Upper lobe of left lung (tissue), 4 donors: ENCODE measurements around the gene ARPC5.

Experiments used
- EP300 ChIP-seq, 4 donors: sonication (generic); formaldehyde crosslinking; IDR thresholded peaks; one replicate each; pipeline ENCODE4 v1.5.1; 2017; ENCODE audit warnings: antibody characterized with exemption in 4 of 4, control low read depth in 2 of 4
- POLR2A ChIP-seq, 4 donors: fragments of 450-650 bp; IDR thresholded peaks; one replicate each; pipeline ENCODE4 v1.5.1; 2016 to 2017; ENCODE audit warnings: antibody characterized with exemption in 4 of 4, mild to moderate bottlenecking in 2 of 4
- POLR2AphosphoS5 ChIP-seq, 2 donors: sonication (generic); formaldehyde crosslinking; IDR thresholded peaks; one replicate each; pipeline ENCODE4 v1.5.1; 2017; ENCODE audit warnings: antibody characterized with exemption in 2 of 2
- TF ChIP-seq, protein P1 (sequence below), 6 experiments: fragments of 450-650 bp in 4 of 6; fragments of 200-600 bp in 2 of 6; sonication (generic) in 2 of 6; IDR thresholded peaks; one replicate each; pipeline ENCODE4 v1.5.1; 2016 to 2019; ENCODE audit warnings: antibody characterized with exemption in 6 of 6

DNA sequence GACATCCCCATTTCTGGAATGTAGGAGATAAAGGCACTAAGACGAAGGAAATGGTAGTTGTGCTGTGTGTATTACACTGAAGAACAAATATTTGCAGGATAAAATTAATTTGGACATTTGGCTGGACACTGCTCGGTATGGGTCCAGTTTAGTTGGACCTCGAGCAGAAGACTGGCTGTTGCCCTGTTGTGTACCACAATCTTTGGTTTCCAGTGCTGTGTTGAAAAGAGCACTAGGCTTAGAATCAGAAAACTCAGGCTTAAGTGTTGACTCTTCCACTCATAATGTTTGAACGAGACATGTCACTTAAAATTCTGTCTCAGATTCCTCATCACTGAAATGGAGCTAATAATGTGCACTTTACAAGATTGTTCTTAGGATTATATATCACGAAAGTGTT is 1.2 kb upstream of the ARPC5 start:
- TF ChIP-seq EP300 (IDR thresholded peaks at IDR 0.05) (no peak), POLR2AphosphoS5 (IDR thresholded peaks at IDR 0.05) (no peak), POLR2A (IDR thresholded peaks at IDR 0.05) (no peak)
- TF ChIP-seq, protein P1, sequence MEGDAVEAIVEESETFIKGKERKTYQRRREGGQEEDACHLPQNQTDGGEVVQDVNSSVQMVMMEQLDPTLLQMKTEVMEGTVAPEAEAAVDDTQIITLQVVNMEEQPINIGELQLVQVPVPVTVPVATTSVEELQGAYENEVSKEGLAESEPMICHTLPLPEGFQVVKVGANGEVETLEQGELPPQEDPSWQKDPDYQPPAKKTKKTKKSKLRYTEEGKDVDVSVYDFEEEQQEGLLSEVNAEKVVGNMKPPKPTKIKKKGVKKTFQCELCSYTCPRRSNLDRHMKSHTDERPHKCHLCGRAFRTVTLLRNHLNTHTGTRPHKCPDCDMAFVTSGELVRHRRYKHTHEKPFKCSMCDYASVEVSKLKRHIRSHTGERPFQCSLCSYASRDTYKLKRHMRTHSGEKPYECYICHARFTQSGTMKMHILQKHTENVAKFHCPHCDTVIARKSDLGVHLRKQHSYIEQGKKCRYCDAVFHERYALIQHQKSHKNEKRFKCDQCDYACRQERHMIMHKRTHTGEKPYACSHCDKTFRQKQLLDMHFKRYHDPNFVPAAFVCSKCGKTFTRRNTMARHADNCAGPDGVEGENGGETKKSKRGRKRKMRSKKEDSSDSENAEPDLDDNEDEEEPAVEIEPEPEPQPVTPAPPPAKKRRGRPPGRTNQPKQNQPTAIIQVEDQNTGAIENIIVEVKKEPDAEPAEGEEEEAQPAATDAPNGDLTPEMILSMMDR (IDR thresholded peaks at IDR 0.05): no peak
